Neutrophil (primary cell): ENCODE measurements around the gene ZNF574.

Experiments
- H3K27ac ChIP-seq: fragments of 200-600 bp; sonication (generic); 2 replicates; pipeline ENCODE4 v1.5.1; 2016; ENCODE audit warnings: mild to moderate bottlenecking, moderate library complexity
- H3K27me3 ChIP-seq: fragments of 200-600 bp; sonication (generic); 2 replicates; pipeline ENCODE4 v1.6.0; 2016; ENCODE audit warnings: mild to moderate bottlenecking
- H3K36me3 ChIP-seq: fragments of 200-600 bp; sonication (generic); 2 replicates; pipeline ENCODE4 v1.5.1; 2017
- H3K4me1 ChIP-seq, 2 experiments: fragments of 200-600 bp in 1 of 2; sonication (generic) in 1 of 2; 1 replicate in 1 of 2; 2 replicates in 1 of 2; pipeline versions ENCODE4 v1.5.1 to v1.6.1; 2013 to 2016; ENCODE audit warnings: low read depth in 1 of 2, low read length in 1 of 2, mild to moderate bottlenecking in 1 of 2, moderate library complexity in 1 of 2; ENCODE audit not compliant: control insufficient read depth in 1 of 2, insufficient read depth in 1 of 2
- H3K4me3 ChIP-seq, 2 experiments: fragments of 200-600 bp in 1 of 2; sonication (generic) in 1 of 2; 1 replicate in 1 of 2; 2 replicates in 1 of 2; pipeline ENCODE4 v1.5.1; 2013 to 2016; ENCODE audit warnings: low read depth in 1 of 2, low read length in 1 of 2, mild to moderate bottlenecking in 1 of 2, moderate library complexity in 1 of 2
- H3K9me3 ChIP-seq: fragments of 200-600 bp; sonication (generic); 2 replicates; pipeline ENCODE4 v1.5.1; 2016
- TF ChIP-seq, protein P1 (sequence below): fragments of 200-600 bp; sonication (generic); IDR thresholded peaks from 2 replicates; pipeline ENCODE4 v1.5.1; 2016; ENCODE audit warnings: antibody characterized with exemption

The ZNF574 gene

GRCh38 chr19:42076380-42076944 lies 496 bp downstream of the ZNF574 start:
- Histone ChIP-seq H3K27ac (peak overlapping the region; percentile 90), H3K36me3 (peaks cover 32% of the 10 kb centered on the region), H3K9me3 (no peaks in the 10 kb centered on the region), H3K4me3 (peak overlapping the region; percentile 84 to 90), H3K4me1 (peaks cover 20 to 22% of the 10 kb centered on the region in 2 experiments), H3K27me3 (no peaks in the 10 kb centered on the region)
- TF ChIP-seq, protein P1, sequence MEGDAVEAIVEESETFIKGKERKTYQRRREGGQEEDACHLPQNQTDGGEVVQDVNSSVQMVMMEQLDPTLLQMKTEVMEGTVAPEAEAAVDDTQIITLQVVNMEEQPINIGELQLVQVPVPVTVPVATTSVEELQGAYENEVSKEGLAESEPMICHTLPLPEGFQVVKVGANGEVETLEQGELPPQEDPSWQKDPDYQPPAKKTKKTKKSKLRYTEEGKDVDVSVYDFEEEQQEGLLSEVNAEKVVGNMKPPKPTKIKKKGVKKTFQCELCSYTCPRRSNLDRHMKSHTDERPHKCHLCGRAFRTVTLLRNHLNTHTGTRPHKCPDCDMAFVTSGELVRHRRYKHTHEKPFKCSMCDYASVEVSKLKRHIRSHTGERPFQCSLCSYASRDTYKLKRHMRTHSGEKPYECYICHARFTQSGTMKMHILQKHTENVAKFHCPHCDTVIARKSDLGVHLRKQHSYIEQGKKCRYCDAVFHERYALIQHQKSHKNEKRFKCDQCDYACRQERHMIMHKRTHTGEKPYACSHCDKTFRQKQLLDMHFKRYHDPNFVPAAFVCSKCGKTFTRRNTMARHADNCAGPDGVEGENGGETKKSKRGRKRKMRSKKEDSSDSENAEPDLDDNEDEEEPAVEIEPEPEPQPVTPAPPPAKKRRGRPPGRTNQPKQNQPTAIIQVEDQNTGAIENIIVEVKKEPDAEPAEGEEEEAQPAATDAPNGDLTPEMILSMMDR: no peak

- no peaks in the 10 kb centered on the region for H3K27me3 ChIP-seq
- no peaks in the 10 kb centered on the region for H3K9me3 ChIP-seq
- H3K4me1 ChIP-seq: peaks cover 20 to 22% of the 10 kb centered on the region in 2 experiments
- TF ChIP-seq, protein P1: no peak
- no peak overlapping the region for H3K4me3 ChIP-seq
- no peak overlapping the region for H3K27ac ChIP-seq
- H3K36me3 ChIP-seq: peaks cover 40% of the 10 kb centered on the region
These were observed 2.1 kb downstream of the ZNF574 start for GRCh38 chr19:42078058-42078457.

GRCh38 chr19:42078538-42079275 lies 2.7 kb downstream of the ZNF574 start:
- no peak overlapping the region for H3K27ac ChIP-seq
- H3K36me3 ChIP-seq: peaks cover 40% of the 10 kb centered on the region
- no peaks in the 10 kb centered on the region for H3K27me3 ChIP-seq
- TF ChIP-seq, protein P1: no peak
- no peaks in the 10 kb centered on the region for H3K9me3 ChIP-seq
- H3K4me1 ChIP-seq: peaks cover 20 to 22% of the 10 kb centered on the region in 2 experiments
- H3K4me3 ChIP-seq: no peak overlapping the region

DNA sequence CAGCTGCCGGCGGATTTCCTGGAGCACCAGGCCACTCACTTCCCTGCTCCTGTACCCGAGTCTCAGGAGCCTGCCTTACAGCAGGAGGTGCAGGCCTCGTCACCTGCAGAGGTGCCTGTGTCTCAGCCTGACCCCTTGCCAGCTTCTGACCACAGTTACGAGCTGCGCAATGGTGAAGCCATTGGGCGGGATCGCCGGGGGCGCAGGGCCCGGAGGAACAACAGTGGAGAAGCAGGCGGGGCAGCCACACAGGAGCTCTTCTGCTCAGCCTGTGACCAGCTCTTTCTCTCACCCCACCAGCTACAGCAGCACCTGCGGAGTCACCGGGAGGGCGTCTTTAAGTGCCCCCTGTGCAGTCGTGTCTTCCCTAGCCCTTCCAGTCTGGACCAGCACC lies 3.3 kb downstream of the ZNF574 start:
- Histone ChIP-seq H3K9me3 (no peaks in the 10 kb centered on the region), H3K27me3 (no peaks in the 10 kb centered on the region), H3K4me3 (no peak overlapping the region), H3K36me3 (peaks cover 40% of the 10 kb centered on the region), H3K27ac (no peak overlapping the region), H3K4me1 (peaks cover 20 to 22% of the 10 kb centered on the region in 2 experiments)
- TF ChIP-seq, protein P1: no peak

- Histone ChIP-seq H3K27ac (no peak overlapping the region), H3K4me3 (no peak overlapping the region), H3K27me3 (no peaks in the 10 kb centered on the region), H3K9me3 (no peaks in the 10 kb centered on the region), H3K4me1 (peaks cover 15 to 16% of the 10 kb centered on the region in 2 experiments), H3K36me3 (peaks cover 40% of the 10 kb centered on the region)
- TF ChIP-seq, protein P1: no peak
These were observed 4.2 kb downstream of the ZNF574 start for GRCh38 chr19:42079886-42080763.
